ENCODE data around the gene GMPR2.
"Not testable (repeated sequence)": the region's sequence is repeated elsewhere in the genome, so short reads cannot be mapped to it uniquely, and the experiment has no call there.

Gene GMPR2

GRCh38 chr14:24241829-24242443 lies 9.2 kb downstream of the GMPR2 start:
- Histone ChIP-seq H3K9me3 (ENCODE audit: insufficient read depth, low read length) (no peaks in the 10 kb centered on the region), H3K36me3 (replicated peaks; ENCODE audit: low read depth, low read length) (peaks cover 35% of the 10 kb centered on the region), H4K20me1 (ENCODE audit: insufficient read depth, low read length) (peaks cover 5% of the 10 kb centered on the region; the same call in 1 of the 2 replicates), H2AFZ (ENCODE audit: low read depth, low read length) (peak overlapping the region; percentile 78; the same call in 1 of the 2 replicates), H3K4me1 (ENCODE audit: low read length) (peaks cover 18% of the 10 kb centered on the region), H3K27me3 (ENCODE audit: low read depth, low read length) (no peaks in the 10 kb centered on the region), H3K4me2 (ENCODE audit: low read length) (peak overlapping the region; percentile 82), H3K79me2 (ENCODE audit: low read length) (no peaks in the 10 kb centered on the region), H3K9ac (ENCODE audit: low read length) (peak overlapping the region; percentile 85), H3K27ac (ENCODE audit: low read length) (peak overlapping the region; percentile 93), H3K4me3 (ENCODE audit: low read length) (peak overlapping the region; percentile 82)
- peak; percentile 12; the same call in 1 of the 2 replicates for TF ChIP-seq CTCF (IDR thresholded peaks at IDR 0.05; ENCODE audit: low read depth, low read length)
- TF ChIP-seq EZH2phosphoT487 (IDR thresholded peaks at IDR 0.05; ENCODE audit: low read depth): no peak

GRCh38 chr14:24243336-24243836 lies 10.7 kb downstream of the GMPR2 start:
- Histone ChIP-seq H3K27ac (ENCODE audit: low read length) (peak overlapping the region; percentile 93), H2AFZ (ENCODE audit: low read depth, low read length) (peak overlapping the region; percentile 35; the same call in 1 of the 2 replicates), H3K36me3 (replicated peaks; ENCODE audit: low read depth, low read length) (peaks cover 23% of the 10 kb centered on the region), H3K9me3 (ENCODE audit: insufficient read depth, low read length) (no peaks in the 10 kb centered on the region), H3K79me2 (ENCODE audit: low read length) (no peaks in the 10 kb centered on the region), H3K9ac (ENCODE audit: low read length) (peak overlapping the region; percentile 85), H3K27me3 (ENCODE audit: low read depth, low read length) (no peaks in the 10 kb centered on the region), H3K4me3 (ENCODE audit: low read length) (peak overlapping the region; percentile 82), H3K4me2 (ENCODE audit: low read length) (peak overlapping the region; percentile 82), H3K4me1 (ENCODE audit: low read length) (peaks cover 28% of the 10 kb centered on the region), H4K20me1 (ENCODE audit: insufficient read depth, low read length) (peaks cover 5% of the 10 kb centered on the region; the same call in 1 of the 2 replicates)
- TF ChIP-seq CTCF (IDR thresholded peaks at IDR 0.05; ENCODE audit: low read depth, low read length) (no peak), EZH2phosphoT487 (IDR thresholded peaks at IDR 0.05; ENCODE audit: low read depth) (no peak)

- H3K4me3 ChIP-seq (ENCODE audit: low read length); H3K4me2 ChIP-seq (ENCODE audit: low read length); H3K27ac ChIP-seq (ENCODE audit: low read length); H3K9ac ChIP-seq (ENCODE audit: low read length); H3K79me2 ChIP-seq (ENCODE audit: low read length); H3K36me3 ChIP-seq (replicated peaks; ENCODE audit: low read depth, low read length); H3K27me3 ChIP-seq (ENCODE audit: low read depth, low read length); H2AFZ ChIP-seq (ENCODE audit: low read depth, low read length); H4K20me1 ChIP-seq (ENCODE audit: insufficient read depth, low read length); H3K9me3 ChIP-seq (ENCODE audit: insufficient read depth, low read length): not testable (repeated sequence)
- H3K4me1 ChIP-seq (ENCODE audit: low read length): peaks cover 31% of the 10 kb centered on the region
Observed at GRCh38 chr14:24245350-24245749, 12.6 kb downstream of the GMPR2 start.

GRCh38 chr14:24246765-24247212 lies 14.1 kb downstream of the GMPR2 start:
- Histone ChIP-seq H3K4me1 (ENCODE audit: low read length) (peaks cover 37% of the 10 kb centered on the region), H3K27me3 (ENCODE audit: low read depth, low read length) (no peaks in the 10 kb centered on the region), H2AFZ (ENCODE audit: low read depth, low read length) (peak overlapping the region; percentile 23; the same call in 1 of the 2 replicates), H3K9me3 (ENCODE audit: insufficient read depth, low read length) (no peaks in the 10 kb centered on the region), H3K4me2 (ENCODE audit: low read length) (peak overlapping the region; percentile 53), H3K36me3 (replicated peaks; ENCODE audit: low read depth, low read length) (no peaks in the 10 kb centered on the region), H4K20me1 (ENCODE audit: insufficient read depth, low read length) (peaks cover 2% of the 10 kb centered on the region; the same call in 1 of the 2 replicates), H3K79me2 (ENCODE audit: low read length) (no peaks in the 10 kb centered on the region), H3K27ac (ENCODE audit: low read length) (peak overlapping the region; percentile 24; the same call in 1 of the 2 replicates), H3K4me3 (ENCODE audit: low read length) (peak overlapping the region; percentile 28), H3K9ac (ENCODE audit: low read length) (peak overlapping the region; percentile 25; the same call in 1 of the 2 replicates)
- TF ChIP-seq CTCF (IDR thresholded peaks at IDR 0.05; ENCODE audit: low read depth, low read length): no peak

Data from OCI-LY3 (cell line).